Keratinocyte (primary cell): ENCODE data around the gene STX10. TPM values are rescaled to one million over a fixed set of nuclear protein-coding genes. Genes with fewer than 3 reads are reported as not detected.
"Not testable (repeated sequence)": the region's sequence is repeated elsewhere in the genome, so short reads cannot be mapped to it uniquely, and the experiment has no call there.

Source experiments
- DNase-seq: peaks from one replicate; pipeline ENCODE4 v3.0.0-alpha.2; 2011; ENCODE audit warnings: low read depth, missing footprints, low spot score
- FAIRE-seq: peaks from 2 replicates; lab custom pipeline; 2011; peaks lifted over from hg19 to GRCh38; lab: Jason Lieb, UNC
- H2AFZ ChIP-seq: 2 replicates; pipeline ENCODE4 v1.6.0; 2012; ENCODE audit warnings: low read length, control low read depth, inconsistent platforms; ENCODE audit not compliant: control insufficient read depth
- H3K27ac ChIP-seq: 2 replicates; pipeline ENCODE4 v1.5.1; 2011; ENCODE audit warnings: low read length; ENCODE audit not compliant: control insufficient read depth, insufficient read depth
- H3K27me3 ChIP-seq: 3 replicates; pipeline ENCODE4 v1.6.0; 2011; ENCODE audit warnings: low read length; ENCODE audit not compliant: control insufficient read depth, insufficient read depth; ENCODE audit errors: extremely low read depth
- H3K36me3 ChIP-seq, 2 experiments: 2 replicates in 1 of 2; 3 replicates in 1 of 2; pipeline ENCODE4 v1.5.1; 2011; ENCODE audit warnings: low read length in 2 of 2, mild to moderate bottlenecking in 1 of 2; ENCODE audit not compliant: control insufficient read depth in 2 of 2, insufficient read depth in 2 of 2; ENCODE audit errors: extremely low read depth in 1 of 2
- H3K4me1 ChIP-seq: 3 replicates; pipeline ENCODE4 v1.5.1; 2011; ENCODE audit warnings: low read length; ENCODE audit not compliant: control insufficient read depth, insufficient read depth; ENCODE audit errors: extremely low read depth
- H3K4me2 ChIP-seq: 3 replicates; pipeline ENCODE4 v1.6.0; 2011; ENCODE audit warnings: low read depth, low read length; ENCODE audit not compliant: control insufficient read depth, insufficient read depth; ENCODE audit errors: extremely low read depth
- H3K4me3 ChIP-seq, 3 experiments: fragments of 200-600 bp in 1 of 3; sonication (generic) in 1 of 3; 2 replicates in 2 of 3; 3 replicates in 1 of 3; pipeline ENCODE4 v1.5.1; 2011 to 2016; ENCODE audit warnings: low read length in 3 of 3, mild to moderate bottlenecking in 3 of 3, control low read depth in 2 of 3, inconsistent platforms in 1 of 3, low read depth in 1 of 3, mixed read lengths in 1 of 3, mixed run types in 1 of 3, moderate library complexity in 1 of 3; ENCODE audit not compliant: control insufficient read depth in 2 of 3, insufficient read depth in 2 of 3; ENCODE audit errors: extremely low read depth in 1 of 3
- H3K79me2 ChIP-seq: 2 replicates; pipeline ENCODE4 v1.6.0; 2012; ENCODE audit warnings: low read length; ENCODE audit not compliant: control insufficient read depth, insufficient read depth
- H3K9ac ChIP-seq: 3 replicates; pipeline ENCODE4 v1.6.0; 2011; ENCODE audit warnings: low read length; ENCODE audit not compliant: control insufficient read depth, insufficient read depth; ENCODE audit errors: extremely low read depth
- H3K9me1 ChIP-seq: 3 replicates; pipeline ENCODE4 v1.6.0; 2011; ENCODE audit warnings: low read length; ENCODE audit not compliant: control insufficient read depth, insufficient read depth; ENCODE audit errors: extremely low read depth
- H3K9me3 ChIP-seq: 2 replicates; pipeline ENCODE4 v1.5.1; 2012; ENCODE audit warnings: low read depth, low read length; ENCODE audit not compliant: control insufficient read depth
- H4K20me1 ChIP-seq: 3 replicates; pipeline ENCODE4 v1.6.0; 2011; ENCODE audit warnings: low read length; ENCODE audit not compliant: control insufficient read depth, insufficient read depth; ENCODE audit errors: extremely low read depth
- EZH2 ChIP-seq: IDR thresholded peaks from one replicate; pipeline ENCODE4 v1.6.1; 2012; ENCODE audit warnings: inconsistent platforms, mild to moderate bottlenecking, low read length, moderate library complexity
- dilution Hi-C: fragments of 300-500 bp; cut with MboI; formaldehyde crosslinking; loops from one replicate; pipeline ENCODE4 v1.7.0; 2020; ENCODE audit warnings: low sequenced_read_pairs; ENCODE audit not compliant: extremely low pct_ligation_motif_present
- polyA plus RNA-seq, 5 experiments: library from polyadenylated mRNA; depleted of rRNA in 3 of 5; stranded (reverse) in 3 of 5; stranded (forward) in 1 of 5; unstranded in 1 of 5; fragments of >200 nt; gene quantifications; 1 replicate in 1 of 5; 2 replicates in 3 of 5; 3 replicates in 1 of 5; pipeline versions ENCODE4 v1.2.1 to v1.2.3, GENCODE V29; 2011 to 2012; ENCODE audit warnings: missing spikeins in 2 of 5, low read depth in 1 of 5, low replicate concordance in 1 of 5
- TF ChIP-seq, protein P1 (sequence below), 3 experiments: IDR thresholded peaks in 1 of 3; conservative IDR thresholded peaks in 1 of 3; optimal IDR thresholded peaks in 1 of 3; 2 replicates in 2 of 3; 3 replicates in 1 of 3; pipeline versions ENCODE3 to v1.5.1; 2011; ENCODE audit warnings: low read length in 3 of 3, mild to moderate bottlenecking in 3 of 3, moderate library complexity in 2 of 3, control low read depth in 1 of 3, inconsistent platforms in 1 of 3; ENCODE audit not compliant: insufficient read depth in 2 of 3; ENCODE audit errors: extremely low read depth in 1 of 3

Gene STX10
- polyA plus RNA-seq, 1 donor (not counting 4 experiments of a cell fraction or from before 2014, with no cell fraction given) = 65.2 TPM

DNA sequence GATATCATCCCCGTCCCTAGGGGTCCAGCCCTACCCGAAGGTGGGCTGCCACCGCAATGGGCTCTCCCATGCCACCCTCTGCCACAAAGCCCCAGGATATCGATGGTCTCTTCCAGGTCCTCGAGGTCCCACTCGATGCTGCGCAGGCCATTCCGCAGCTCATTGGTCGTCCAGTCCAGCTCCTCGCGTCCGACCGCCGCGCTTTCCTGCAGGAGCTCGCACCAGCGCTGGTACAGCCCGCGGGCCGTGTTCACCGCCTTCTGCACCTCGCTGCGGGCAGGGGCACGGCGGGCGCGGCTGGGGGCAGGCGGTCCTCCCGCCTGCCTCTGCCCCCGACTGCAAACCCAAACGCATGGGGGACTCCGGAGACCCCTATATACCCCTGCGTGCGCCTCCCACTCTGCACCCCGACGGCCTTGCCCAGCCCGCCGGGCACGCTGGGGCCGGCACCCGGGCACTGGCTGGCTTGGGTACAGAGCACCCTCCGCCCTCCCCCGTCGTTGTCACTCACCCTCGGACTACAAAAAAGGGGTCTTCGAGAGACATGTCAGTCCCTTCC, 468 bp downstream of the STX10 start:
- Histone ChIP-seq H3K79me2 (peaks cover 48% of the 10 kb centered on the region), H3K27ac (peak overlapping the region; percentile 97), H3K36me3 (peaks cover 6 to 18% of the 10 kb centered on the region in 2 experiments), H3K9me1 (no peaks in the 10 kb centered on the region), H3K4me2 (peak overlapping the region; percentile 85), H3K9ac (peak overlapping the region; percentile 98), H3K9me3 (no peaks in the 10 kb centered on the region), H4K20me1 (peaks cover 9% of the 10 kb centered on the region), H2AFZ (peak overlapping the region; percentile 76), H3K27me3 (no peaks in the 10 kb centered on the region), H3K4me1 (peaks cover 2% of the 10 kb centered on the region), H3K4me3 (peak overlapping the region; percentile 62 to 99 (median 99))
- FAIRE-seq (no peak), DNase-seq (no peak)
- dilution Hi-C loops = no loop called here
- TF ChIP-seq EZH2 = no peak
- TF ChIP-seq, protein P1, sequence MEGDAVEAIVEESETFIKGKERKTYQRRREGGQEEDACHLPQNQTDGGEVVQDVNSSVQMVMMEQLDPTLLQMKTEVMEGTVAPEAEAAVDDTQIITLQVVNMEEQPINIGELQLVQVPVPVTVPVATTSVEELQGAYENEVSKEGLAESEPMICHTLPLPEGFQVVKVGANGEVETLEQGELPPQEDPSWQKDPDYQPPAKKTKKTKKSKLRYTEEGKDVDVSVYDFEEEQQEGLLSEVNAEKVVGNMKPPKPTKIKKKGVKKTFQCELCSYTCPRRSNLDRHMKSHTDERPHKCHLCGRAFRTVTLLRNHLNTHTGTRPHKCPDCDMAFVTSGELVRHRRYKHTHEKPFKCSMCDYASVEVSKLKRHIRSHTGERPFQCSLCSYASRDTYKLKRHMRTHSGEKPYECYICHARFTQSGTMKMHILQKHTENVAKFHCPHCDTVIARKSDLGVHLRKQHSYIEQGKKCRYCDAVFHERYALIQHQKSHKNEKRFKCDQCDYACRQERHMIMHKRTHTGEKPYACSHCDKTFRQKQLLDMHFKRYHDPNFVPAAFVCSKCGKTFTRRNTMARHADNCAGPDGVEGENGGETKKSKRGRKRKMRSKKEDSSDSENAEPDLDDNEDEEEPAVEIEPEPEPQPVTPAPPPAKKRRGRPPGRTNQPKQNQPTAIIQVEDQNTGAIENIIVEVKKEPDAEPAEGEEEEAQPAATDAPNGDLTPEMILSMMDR (optimal IDR thresholded peaks at IDR 0.05 in 1 of 3, IDR thresholded peaks at IDR 0.05 in 1 of 3, conservative IDR thresholded peaks at IDR 0.05 in 1 of 3; ENCODE audit: extremely low read depth in 1 of 3, insufficient read depth in 2 of 3, low read length in 3 of 3) = no peak

DNA sequence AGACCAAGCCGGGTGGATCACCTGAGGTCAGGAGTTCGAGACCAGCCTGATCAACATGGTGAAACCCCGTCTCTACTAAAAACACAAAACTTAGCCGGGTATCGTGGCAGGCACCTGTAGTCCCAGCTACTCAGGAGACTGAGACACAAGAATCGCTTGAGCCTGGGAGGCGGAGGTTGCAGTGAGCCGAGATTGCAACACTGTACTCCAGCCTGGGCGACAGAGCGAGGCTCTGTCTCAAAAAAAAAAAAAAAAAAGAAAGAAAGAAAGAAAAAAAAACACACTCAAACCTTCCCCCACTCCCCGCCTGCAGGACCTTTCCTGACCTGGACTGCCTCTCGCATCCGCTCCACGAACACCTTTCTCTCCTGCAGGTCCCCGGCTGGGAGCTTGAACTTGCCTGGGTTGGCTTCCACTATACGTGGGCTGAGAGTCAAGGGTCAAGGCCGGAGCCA, 975 bp downstream of the STX10 start:
- H3K9me1 ChIP-seq, H4K20me1 ChIP-seq, FAIRE-seq, H3K4me1 ChIP-seq, H3K9me3 ChIP-seq, H3K27me3 ChIP-seq, dilution Hi-C loops, DNase-seq: not testable (repeated sequence)
- Histone ChIP-seq H3K79me2 (peaks cover 44% of the 10 kb centered on the region), H2AFZ (peak overlapping the region; percentile 76), H3K9ac (peak overlapping the region; percentile 98), H3K27ac (peak overlapping the region; percentile 97), H3K4me3 (peak overlapping the region; percentile 62 to 99 (median 99)), H3K4me2 (peak overlapping the region; percentile 85), H3K36me3 (peaks cover 6 to 18% of the 10 kb centered on the region in 2 experiments)
